ENCODE measurements around the gene STK32C. TPM values are rescaled to one million over a fixed set of nuclear protein-coding genes. Genes with fewer than 3 reads are reported as not detected.
A peak's percentile ranks its signal among the peaks of the same experiment; 100 is the strongest.

Gene STK32C
- total RNA-seq, 4 donors from 2014 or later: 4.8 to 6.4 (median 5.7) TPM

- intact Hi-C loops (cut with DNase I; ENCODE audit: low total_unique reads): no loop called here
- 91 to 93% methylated on average over 6 of the region's 6 CpGs for WGBS, 2 donors
- TF ChIP-seq POLR2A (IDR thresholded peaks at IDR 0.05) (no peak), CTCF (IDR thresholded peaks at IDR 0.05) (no peak)
- no peak for DNase-seq (ENCODE audit: low spot score in 2 of 2)
- H3K4me3 ChIP-seq (ENCODE audit: low read depth, poor library complexity, severe bottlenecking): no peak overlapping the region
Measured at GRCh38 chr10:132313865-132314264, 6.1 kb upstream of the STK32C start.

- intact Hi-C loops (cut with DNase I; ENCODE audit: low total_unique reads): no loop called here
- no peak for TF ChIP-seq CTCF (IDR thresholded peaks at IDR 0.05)
- no peak for TF ChIP-seq POLR2A (IDR thresholded peaks at IDR 0.05)
- WGBS, 2 donors: 92 to 95% methylated on average over 12 of the region's 12 CpGs
- DNase-seq (ENCODE audit: low spot score in 2 of 2): no peak
- no peak overlapping the region for H3K4me3 ChIP-seq (ENCODE audit: low read depth, poor library complexity, severe bottlenecking)
Measured at GRCh38 chr10:132313305-132313704, 5.6 kb upstream of the STK32C start.

GRCh38 chr10:132311338-132311939, 3.7 kb upstream of the STK32C start:
- 79 to 82% methylated on average over 18 of the region's 18 CpGs for WGBS, 2 donors
- intact Hi-C loops (cut with DNase I; ENCODE audit: low total_unique reads): no loop called here
- no peak overlapping the region for H3K4me3 ChIP-seq (ENCODE audit: low read depth, poor library complexity, severe bottlenecking)
- DNase-seq (ENCODE audit: low spot score in 2 of 2): peak in 1 of 2 donors; percentile 78
- TF ChIP-seq CTCF (IDR thresholded peaks at IDR 0.05) (no peak), POLR2A (IDR thresholded peaks at IDR 0.05) (no peak)

GRCh38 chr10:132310701-132311337, 3.1 kb upstream of the STK32C start:
- H3K4me3 ChIP-seq (ENCODE audit: low read depth, poor library complexity, severe bottlenecking): no peak overlapping the region
- WGBS, 2 donors: 75 to 79% methylated on average over 15 to 17 of the region's 17 CpGs
- DNase-seq (ENCODE audit: low spot score in 2 of 2): peak in 1 of 2 donors; percentile 85
- intact Hi-C loops (cut with DNase I; ENCODE audit: low total_unique reads): no loop called here
- no peak for TF ChIP-seq POLR2A (IDR thresholded peaks at IDR 0.05)
- TF ChIP-seq CTCF (IDR thresholded peaks at IDR 0.05): no peak

GRCh38 chr10:132309879-132310591, 2.3 kb upstream of the STK32C start:
- H3K4me3 ChIP-seq (ENCODE audit: low read depth, poor library complexity, severe bottlenecking): no peak overlapping the region
- 86 to 92% methylated on average over 7 of the region's 7 CpGs for WGBS, 2 donors
- intact Hi-C loops (cut with DNase I; ENCODE audit: low total_unique reads): no loop called here
- no peak for TF ChIP-seq CTCF (IDR thresholded peaks at IDR 0.05)
- TF ChIP-seq POLR2A (IDR thresholded peaks at IDR 0.05): no peak
- peak in 1 of 2 donors; percentile 83 for DNase-seq (ENCODE audit: low spot score in 2 of 2)
